Activated CD4-positive, alpha-beta memory T cell treated with anti-CD3 and anti-CD28 coated beads for 36 hours (primary cell): ENCODE measurements around the gene NELFCD. TPM values are rescaled to one million over a fixed set of nuclear protein-coding genes. Genes with fewer than 3 reads are reported as not detected.
"Not testable (repeated sequence)": the region's sequence is repeated elsewhere in the genome, so short reads cannot be mapped to it uniquely, and the experiment has no call there.

Experiments used
- CTCF ChIA-PET: fragments of 350-600 bp; sonication (Branson Sonifier 250); formaldehyde crosslinking; loops from one replicate; lab custom pipeline; 2021; ENCODE audit warnings: antibody characterized with exemption, inconsistent platforms; lab: Charles Lee
- POLR2A ChIA-PET: fragments of 350-600 bp; sonication (Branson Sonifier 250); formaldehyde crosslinking; loops from one replicate; lab custom pipeline; 2021; ENCODE audit warnings: antibody characterized with exemption; lab: Charles Lee
- DNase-seq: peaks from one replicate; pipeline ENCODE4 v3.0.0-alpha.2; 2020
- H3K27ac Mint-ChIP-seq: one replicate; pipeline ENCODE4 v1.8.0; 2021; ENCODE audit warnings: mixed read lengths
- H3K27me3 Mint-ChIP-seq: one replicate; pipeline ENCODE4 v1.8.0; 2021; ENCODE audit warnings: mixed read lengths
- H3K36me3 Mint-ChIP-seq: one replicate; pipeline ENCODE4 v1.8.0; 2021; ENCODE audit warnings: mixed read lengths
- H3K4me1 Mint-ChIP-seq: one replicate; pipeline ENCODE4 v1.8.0; 2021; ENCODE audit warnings: low read depth, mixed read lengths
- H3K4me3 Mint-ChIP-seq: one replicate; pipeline ENCODE4 v1.8.0; 2021; ENCODE audit warnings: mild to moderate bottlenecking, mixed read lengths
- H3K9me3 Mint-ChIP-seq: one replicate; pipeline ENCODE4 v1.8.0; 2021; ENCODE audit warnings: mixed read lengths
- intact Hi-C: fragments of 100-400 bp; cut with micrococcal nuclease; formaldehyde crosslinking; loops from one replicate; pipeline ENCODE4 v1.15.1; 2023
- total RNA-seq, 2 experiments: library from RNA; stranded (reverse); gene quantifications; one replicate each; pipeline ENCODE4 v1.2.3, GENCODE V29; 2021

NELFCD gene
- total RNA-seq, 2 experiments from 2014 or later: 80.5 to 92.3 TPM

DNA sequence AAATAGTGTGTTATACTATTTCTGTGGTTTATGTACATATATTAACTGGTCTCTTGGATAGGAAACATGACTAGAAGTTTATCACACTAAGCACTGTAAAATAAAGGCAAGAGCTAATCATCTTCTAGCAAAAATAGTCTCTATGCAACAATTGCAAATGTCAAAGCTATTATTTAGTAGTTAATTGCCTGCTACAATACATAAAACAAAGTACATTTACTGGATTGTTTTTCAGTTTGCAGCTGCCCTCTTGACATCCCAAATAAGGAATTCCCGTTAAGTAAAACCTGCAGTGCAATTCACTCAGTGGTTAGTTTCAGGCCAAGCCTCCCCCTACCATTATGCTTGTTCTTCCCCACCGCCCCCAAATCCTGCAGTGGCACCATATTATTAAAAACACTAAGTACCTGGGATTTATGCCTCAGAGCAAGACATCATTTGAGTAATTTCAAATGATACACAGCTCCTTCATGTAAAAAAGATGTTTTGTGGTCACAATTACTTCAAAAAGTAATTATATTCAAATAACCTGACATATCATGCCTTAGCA is 52.6 kb downstream of the NELFCD start:
- no peak for DNase-seq
- intact Hi-C loops: loop anchor here (2.0 kb wide), 3 partner anchors 15 to 381 kb away; no protein-coding TSS in a partner anchor
- ChIA-PET POLR2A (interaction anchor here (3.8 kb wide), 1 partner anchor 9 kb away, joined by 36 read pairs; the partner anchor contains the start of gene PRELID3B), CTCF (interaction anchor here (0.9 to 1.4 kb wide), 2 partner anchors 118 to 174 kb away, joined by 3 to 4 read pairs; no protein-coding TSS in a partner anchor)
- no peaks in the 10 kb centered on the region for H3K27me3 Mint-ChIP-seq
- peaks cover 65% of the 10 kb centered on the region for H3K36me3 Mint-ChIP-seq
- peaks cover 67% of the 10 kb centered on the region for H3K4me1 Mint-ChIP-seq
- H3K4me3 Mint-ChIP-seq: peak overlapping the region; percentile 25
- H3K27ac Mint-ChIP-seq: peak overlapping the region; percentile 61
- no peaks in the 10 kb centered on the region for H3K9me3 Mint-ChIP-seq

DNA sequence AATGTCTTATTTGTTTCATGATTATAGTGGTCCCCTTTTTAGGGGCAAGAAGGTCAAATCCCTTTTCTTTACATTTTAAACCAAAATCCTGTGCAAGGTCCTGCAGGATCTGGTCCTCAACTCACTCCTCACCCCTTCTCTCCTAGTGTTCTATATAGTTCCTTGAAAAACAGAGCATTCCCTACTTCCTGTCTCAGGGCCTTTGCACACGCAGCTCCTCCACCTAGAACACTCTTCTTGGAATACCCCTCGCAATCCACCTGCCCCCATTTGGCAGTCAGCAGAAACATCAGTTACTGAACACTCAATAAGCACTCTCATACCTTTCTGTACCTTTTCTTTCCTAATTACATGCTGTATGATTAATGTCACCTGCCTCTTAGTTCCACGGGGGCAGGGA is 54.3 kb downstream of the NELFCD start:
- no peaks in the 10 kb centered on the region for H3K9me3 Mint-ChIP-seq
- ChIA-PET CTCF (no interaction called here), POLR2A (no interaction called here)
- peak overlapping the region; percentile 16 for H3K27ac Mint-ChIP-seq
- H3K27me3 Mint-ChIP-seq: no peaks in the 10 kb centered on the region
- DNase-seq: no peak
- peaks cover 60% of the 10 kb centered on the region for H3K36me3 Mint-ChIP-seq
- H3K4me1 Mint-ChIP-seq: peaks cover 68% of the 10 kb centered on the region
- no peak overlapping the region for H3K4me3 Mint-ChIP-seq
- intact Hi-C loops: no loop called here

DNA sequence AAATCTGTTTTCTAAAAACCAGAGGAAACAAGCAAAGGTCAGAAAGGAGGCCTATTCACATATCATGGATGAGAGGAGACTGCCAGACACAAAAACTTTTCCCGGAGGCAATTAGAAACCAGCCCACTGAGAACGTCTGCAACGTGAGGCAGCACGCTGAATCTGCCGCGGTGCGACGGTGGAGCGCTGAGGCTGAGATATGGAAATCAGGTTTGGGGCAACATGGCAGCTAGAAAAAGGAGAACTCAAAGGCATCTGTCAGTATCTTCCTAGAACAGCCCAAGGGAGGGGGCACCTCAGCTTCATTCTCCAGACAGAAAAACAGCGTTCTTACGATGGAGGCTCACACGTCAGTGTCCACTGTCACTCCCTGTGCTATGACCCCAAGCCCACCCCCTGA is 56.3 kb downstream of the NELFCD start:
- DNase-seq: no peak
- H3K27ac Mint-ChIP-seq: peak overlapping the region; percentile 23
- no peak overlapping the region for H3K4me3 Mint-ChIP-seq
- no peaks in the 10 kb centered on the region for H3K27me3 Mint-ChIP-seq
- POLR2A ChIA-PET: no interaction called here
- peaks cover 58% of the 10 kb centered on the region for H3K36me3 Mint-ChIP-seq
- no peaks in the 10 kb centered on the region for H3K9me3 Mint-ChIP-seq
- peaks cover 67% of the 10 kb centered on the region for H3K4me1 Mint-ChIP-seq
- intact Hi-C loops: no loop called here
- CTCF ChIA-PET: no interaction called here

DNA sequence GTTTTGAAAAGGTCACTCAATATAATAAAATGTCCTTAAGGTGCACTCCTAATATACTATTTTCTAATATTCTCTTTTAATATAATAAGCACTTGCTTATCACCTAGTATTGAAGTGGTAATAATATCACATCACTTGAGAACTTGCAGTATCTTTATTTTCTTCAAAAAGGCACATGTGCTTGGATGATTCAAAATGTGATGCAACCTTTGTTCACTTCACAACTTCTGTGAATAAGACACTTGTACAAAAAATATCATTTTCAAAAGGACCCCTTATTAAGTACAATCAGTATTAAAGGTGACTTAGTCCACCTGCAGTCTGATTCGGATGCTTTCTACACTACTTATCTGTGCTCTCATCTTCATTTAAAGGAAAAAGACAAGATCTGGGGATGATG is 58.2 kb downstream of the NELFCD start:
- CTCF ChIA-PET: no interaction called here
- H3K4me1 Mint-ChIP-seq: peaks cover 68% of the 10 kb centered on the region
- H3K4me3 Mint-ChIP-seq: peak overlapping the region; percentile 60
- DNase-seq: no peak
- POLR2A ChIA-PET: no interaction called here
- peaks cover 51% of the 10 kb centered on the region for H3K36me3 Mint-ChIP-seq
- peak overlapping the region; percentile 75 for H3K27ac Mint-ChIP-seq
- intact Hi-C loops: no loop called here
- no peaks in the 10 kb centered on the region for H3K27me3 Mint-ChIP-seq
- H3K9me3 Mint-ChIP-seq: no peaks in the 10 kb centered on the region

DNA sequence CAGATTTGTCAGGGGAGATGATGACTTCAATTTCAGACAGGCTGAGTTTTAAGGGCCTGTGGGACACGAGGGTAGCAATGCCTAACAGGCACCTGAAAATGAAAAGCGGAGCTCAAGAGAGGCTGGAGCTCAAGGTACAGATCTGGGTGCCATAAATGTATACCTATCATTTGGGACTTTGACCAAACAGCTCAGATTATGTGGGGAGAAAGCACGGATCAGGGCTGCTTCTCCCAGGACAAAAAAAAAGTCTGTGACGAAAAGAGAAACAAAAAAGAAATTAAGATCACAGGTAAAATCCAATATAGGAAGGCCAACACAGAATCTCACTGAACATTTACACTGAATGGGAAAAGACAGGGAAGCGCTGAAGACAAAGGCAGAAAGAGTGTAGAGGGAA is 59.6 kb downstream of the NELFCD start:
- peaks cover 62% of the 10 kb centered on the region for H3K4me1 Mint-ChIP-seq
- H3K27ac Mint-ChIP-seq: peak overlapping the region; percentile 5
- peaks cover 43% of the 10 kb centered on the region for H3K36me3 Mint-ChIP-seq
- intact Hi-C loops: no loop called here
- DNase-seq: no peak
- ChIA-PET POLR2A (interaction anchor here (1.7 to 3.9 kb wide), 2 partner anchors 8 to 151 kb away, joined by 5 to 36 read pairs; partner anchors contain the start of gene ATP5F1E), CTCF (interaction anchor here (1.0 to 2.0 kb wide), 4 partner anchors 9 to 181 kb away, joined by 3 to 4 read pairs (median 4); partner anchors contain the start of gene ATP5F1E)
- no peaks in the 10 kb centered on the region for H3K27me3 Mint-ChIP-seq
- no peaks in the 10 kb centered on the region for H3K9me3 Mint-ChIP-seq
- H3K4me3 Mint-ChIP-seq: peak overlapping the region; percentile 92

DNA sequence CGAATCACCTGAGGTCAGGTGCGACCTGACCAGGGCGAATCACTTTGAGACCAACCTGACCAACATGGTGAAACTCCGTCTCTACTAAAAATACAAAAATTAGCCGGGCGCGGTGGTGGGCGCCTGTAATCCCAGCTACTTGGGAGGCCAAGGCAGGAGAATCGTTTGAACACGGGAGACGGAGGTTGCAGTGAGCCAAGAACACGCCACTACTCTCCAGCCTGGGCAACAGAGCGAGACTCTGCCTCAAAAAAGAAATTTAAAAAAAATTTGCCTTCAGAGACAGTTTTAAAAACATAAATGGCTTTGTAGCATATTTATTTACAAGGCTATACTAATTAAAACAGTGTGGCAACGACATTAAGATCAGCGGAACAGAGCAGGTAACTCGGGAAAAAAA is 60.4 kb downstream of the NELFCD start:
- intact Hi-C loops, H3K27me3 Mint-ChIP-seq, DNase-seq, H3K9me3 Mint-ChIP-seq: not testable (repeated sequence)
- Mint-ChIP-seq H3K4me3 (peak overlapping the region; percentile 92), H3K27ac (peak overlapping the region; percentile 61), H3K36me3 (peaks cover 35% of the 10 kb centered on the region), H3K4me1 (peaks cover 58% of the 10 kb centered on the region)
- ChIA-PET CTCF (interaction anchor here (1.0 to 2.0 kb wide), 4 partner anchors 10 to 165 kb away, joined by 3 to 4 read pairs (median 4); partner anchors contain the start of gene ATP5F1E), POLR2A (interaction anchor here (1.5 to 3.9 kb wide), 3 partner anchors 9 to 152 kb away, joined by 3 to 36 read pairs (median 5); partner anchors contain the start of gene ATP5F1E)

DNA sequence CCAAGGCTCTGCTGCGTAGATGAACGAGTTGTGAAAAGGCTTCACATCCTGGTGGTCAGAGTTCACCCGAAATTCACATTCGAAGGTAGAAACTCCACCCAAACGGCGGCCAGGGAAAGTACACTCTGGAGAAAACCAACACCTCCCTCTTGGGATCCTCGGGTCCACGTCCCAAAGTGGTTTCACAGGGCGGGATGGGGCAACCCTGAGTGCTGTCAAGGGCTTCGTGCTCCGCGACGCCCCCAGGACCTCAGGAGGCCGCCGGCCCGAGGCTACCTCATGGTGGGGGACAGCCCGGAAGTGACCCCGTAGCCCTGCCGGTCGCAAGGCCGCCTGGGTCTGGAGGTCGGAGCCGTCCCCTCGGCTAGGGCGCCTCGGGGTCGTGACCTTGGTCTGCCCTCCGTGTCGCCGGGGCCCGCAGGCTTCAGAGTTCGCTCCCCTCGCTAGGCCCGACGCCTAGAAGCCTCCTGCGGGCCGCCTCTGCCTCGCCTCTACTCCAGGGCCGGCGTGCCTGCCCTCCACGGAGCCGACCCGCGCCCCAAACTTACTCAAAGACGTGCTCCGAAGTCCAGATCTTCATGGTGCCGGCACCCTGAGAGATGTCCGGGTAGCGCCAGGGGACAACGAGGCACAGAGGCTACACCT is 61.2 kb downstream of the NELFCD start, which contains the start of gene PRELID3B:
Gene PRELID3B (minus strand): TSS at position 636 of the 645 bp plus-strand sequence. CDS start 56 bp downstream, at position 580.
- H3K27ac Mint-ChIP-seq: peak within 1 kb of the TSS; percentile 88
- ChIA-PET POLR2A (interaction anchor here (0.9 to 3.9 kb wide), 5 partner anchors 10 to 153 kb away, joined by 3 to 36 read pairs (median 5); partner anchors contain the start of gene ATP5F1E), CTCF (interaction anchor here (1.7 kb wide), 1 partner anchor 80 kb away, joined by 4 read pairs; no protein-coding TSS in a partner anchor)
- H3K36me3 Mint-ChIP-seq: peaks cover 28% of the 10 kb centered on the region
- peak within 1 kb of the TSS; percentile 92 for H3K4me3 Mint-ChIP-seq
- intact Hi-C loops: loop anchor here (1.0 to 2.0 kb wide), 3 partner anchors 10 to 123 kb away; partner anchors contain the start of genes ATP5F1E and NELFCD
- H3K27me3 Mint-ChIP-seq: no peaks in the 10 kb centered on the region
- peaks cover 55% of the 10 kb centered on the region for H3K4me1 Mint-ChIP-seq
- no peak for DNase-seq
- no peaks in the 10 kb centered on the region for H3K9me3 Mint-ChIP-seq

DNA sequence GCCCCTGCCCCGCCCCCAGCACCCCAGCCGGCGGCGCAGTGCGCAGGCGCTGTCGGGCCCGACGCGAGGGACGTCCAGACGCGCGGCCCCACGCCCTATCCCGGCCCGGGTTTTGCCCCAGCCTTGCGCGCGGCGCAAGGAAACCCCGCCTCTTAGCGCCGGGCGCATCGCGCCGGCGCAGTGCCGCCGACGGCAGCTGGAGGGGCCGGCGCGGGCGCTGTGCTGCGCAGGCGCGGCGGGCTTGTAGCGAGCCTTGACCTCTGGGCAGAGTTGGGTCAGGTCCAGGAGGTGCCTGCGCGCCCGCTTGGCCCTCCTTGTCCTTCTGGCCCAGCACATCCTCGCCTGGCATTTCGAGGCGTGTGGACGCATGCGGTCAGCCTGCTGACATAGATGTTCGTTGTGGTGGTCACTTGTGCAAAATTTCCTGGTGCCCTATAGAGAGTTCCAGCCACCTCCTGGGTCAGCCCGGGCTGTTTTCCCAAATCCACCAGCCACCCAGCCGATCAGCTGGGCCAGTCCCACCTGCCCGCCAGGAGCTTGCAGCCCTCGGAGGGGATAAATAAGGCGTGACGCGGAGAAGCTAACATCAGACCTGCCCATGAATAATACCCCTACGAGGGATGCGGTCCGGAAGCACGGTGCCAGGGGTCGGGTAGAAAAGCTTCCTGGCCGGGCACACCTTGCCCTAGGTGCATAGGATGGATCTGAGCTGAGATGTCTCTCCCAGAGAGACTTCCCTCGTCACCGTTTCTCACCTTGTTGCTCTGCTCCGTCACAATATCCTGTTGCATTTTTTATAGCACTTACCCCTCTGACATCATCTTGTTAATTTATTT is 62.0 kb downstream of the NELFCD start:
- POLR2A ChIA-PET: interaction anchor here (0.9 to 3.9 kb wide), 5 partner anchors 11 to 152 kb away, joined by 3 to 36 read pairs (median 5); partner anchors contain the start of gene ATP5F1E
- H3K4me1 Mint-ChIP-seq: peaks cover 55% of the 10 kb centered on the region
- no peaks in the 10 kb centered on the region for H3K9me3 Mint-ChIP-seq
- no peaks in the 10 kb centered on the region for H3K27me3 Mint-ChIP-seq
- CTCF ChIA-PET: interaction anchor here (1.3 to 3.1 kb wide), 5 partner anchors 11 to 179 kb away, joined by 4 to 11 read pairs (median 5); partner anchors contain the start of gene ATP5F1E
- peaks cover 20% of the 10 kb centered on the region for H3K36me3 Mint-ChIP-seq
- peak overlapping the region; percentile 88 for H3K27ac Mint-ChIP-seq
- H3K4me3 Mint-ChIP-seq: peak overlapping the region; percentile 92
- intact Hi-C loops: loop anchor here (1.0 to 2.0 kb wide), 3 partner anchors 11 to 122 kb away; partner anchors contain the start of genes ATP5F1E and NELFCD
- DNase-seq: peak; percentile 96

DNA sequence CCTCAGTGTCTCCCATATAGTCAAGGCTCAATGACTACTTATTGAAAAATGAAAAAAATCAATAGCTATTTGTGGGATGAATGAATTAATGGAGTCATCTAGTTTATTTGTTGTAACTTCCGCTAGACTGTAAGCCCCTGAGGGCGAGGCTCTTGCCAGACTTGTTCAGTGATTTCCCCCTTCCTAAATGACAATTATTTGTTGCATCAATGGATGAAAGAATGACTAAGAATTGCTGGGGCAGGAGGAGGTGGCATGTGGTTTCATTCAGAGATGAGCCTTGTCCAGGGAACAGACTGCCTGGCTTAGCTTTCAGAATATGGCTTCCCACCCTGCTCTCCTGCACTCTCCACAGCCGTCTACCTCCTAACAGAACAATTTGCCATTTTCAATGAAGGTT is 62.6 kb downstream of the NELFCD start:
- DNase-seq: peak; percentile 36
- POLR2A ChIA-PET: interaction anchor here (1.3 to 3.9 kb wide), 3 partner anchors 11 to 152 kb away, joined by 5 to 36 read pairs (median 5); partner anchors contain the start of gene ATP5F1E
- Mint-ChIP-seq H3K27ac (peak overlapping the region; percentile 69), H3K4me1 (peaks cover 59% of the 10 kb centered on the region), H3K36me3 (peaks cover 19% of the 10 kb centered on the region), H3K9me3 (no peaks in the 10 kb centered on the region), H3K4me3 (peak overlapping the region; percentile 72), H3K27me3 (no peaks in the 10 kb centered on the region)
- intact Hi-C loops: loop anchor here (2.0 kb wide), 2 partner anchors 63 to 121 kb away; partner anchors contain the start of gene NELFCD
- CTCF ChIA-PET: interaction anchor here (1.3 to 3.1 kb wide), 4 partner anchors 11 to 178 kb away, joined by 5 to 11 read pairs (median 6); partner anchors contain the start of gene ATP5F1E

DNA sequence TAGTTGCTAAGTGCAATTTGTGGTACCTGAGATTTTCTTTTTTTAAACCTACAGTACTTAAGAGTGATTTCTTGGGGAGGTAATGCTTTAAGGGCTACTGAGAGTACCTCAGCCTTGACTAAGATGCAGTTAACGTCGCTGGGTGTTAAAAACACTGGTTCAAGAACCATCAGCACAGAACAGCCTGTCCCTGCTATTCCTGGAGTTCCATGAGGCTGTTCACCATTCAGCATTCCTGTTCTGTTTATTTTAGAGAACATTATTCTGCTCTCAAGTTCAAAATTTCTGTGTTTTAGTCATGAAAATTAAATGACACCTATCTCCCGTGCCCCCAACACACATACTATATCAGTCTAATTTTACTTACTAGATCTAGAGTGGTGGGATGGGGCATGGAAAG is 63.2 kb downstream of the NELFCD start:
- no peak overlapping the region for H3K4me3 Mint-ChIP-seq
- peaks cover 15% of the 10 kb centered on the region for H3K36me3 Mint-ChIP-seq
- no peak for DNase-seq
- ChIA-PET CTCF (interaction anchor here (1.4 to 3.1 kb wide), 3 partner anchors 44 to 177 kb away, joined by 5 to 11 read pairs (median 5); no protein-coding TSS in a partner anchor), POLR2A (interaction anchor here (3.9 kb wide), 1 partner anchor 12 kb away, joined by 36 read pairs; the partner anchor contains the start of gene ATP5F1E)
- no peaks in the 10 kb centered on the region for H3K27me3 Mint-ChIP-seq
- intact Hi-C loops: no loop called here
- peaks cover 54% of the 10 kb centered on the region for H3K4me1 Mint-ChIP-seq
- no peaks in the 10 kb centered on the region for H3K9me3 Mint-ChIP-seq
- no peak overlapping the region for H3K27ac Mint-ChIP-seq
